ENCODE data around the gene HS3ST2.

DNA sequence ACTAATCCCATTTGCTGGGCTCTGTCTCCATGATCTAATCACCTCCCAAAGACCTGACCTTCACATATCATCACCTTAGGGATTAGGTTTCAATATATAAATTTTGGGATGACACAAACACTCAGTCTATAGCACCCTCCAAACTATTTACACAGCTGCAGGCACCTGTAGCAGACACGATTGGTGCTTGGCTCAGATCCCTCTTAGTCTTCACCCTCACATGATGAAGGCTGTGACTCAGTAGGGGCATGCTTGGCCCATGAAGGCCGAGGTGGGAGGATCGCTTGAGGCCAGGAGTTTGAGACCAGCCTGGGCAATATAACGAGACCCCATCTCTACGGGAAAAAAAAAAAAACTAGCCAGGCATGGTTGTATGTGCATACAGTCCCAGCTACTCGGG lies 73.5 kb downstream of the HS3ST2 start:
- TF ChIP-seq, protein P1, sequence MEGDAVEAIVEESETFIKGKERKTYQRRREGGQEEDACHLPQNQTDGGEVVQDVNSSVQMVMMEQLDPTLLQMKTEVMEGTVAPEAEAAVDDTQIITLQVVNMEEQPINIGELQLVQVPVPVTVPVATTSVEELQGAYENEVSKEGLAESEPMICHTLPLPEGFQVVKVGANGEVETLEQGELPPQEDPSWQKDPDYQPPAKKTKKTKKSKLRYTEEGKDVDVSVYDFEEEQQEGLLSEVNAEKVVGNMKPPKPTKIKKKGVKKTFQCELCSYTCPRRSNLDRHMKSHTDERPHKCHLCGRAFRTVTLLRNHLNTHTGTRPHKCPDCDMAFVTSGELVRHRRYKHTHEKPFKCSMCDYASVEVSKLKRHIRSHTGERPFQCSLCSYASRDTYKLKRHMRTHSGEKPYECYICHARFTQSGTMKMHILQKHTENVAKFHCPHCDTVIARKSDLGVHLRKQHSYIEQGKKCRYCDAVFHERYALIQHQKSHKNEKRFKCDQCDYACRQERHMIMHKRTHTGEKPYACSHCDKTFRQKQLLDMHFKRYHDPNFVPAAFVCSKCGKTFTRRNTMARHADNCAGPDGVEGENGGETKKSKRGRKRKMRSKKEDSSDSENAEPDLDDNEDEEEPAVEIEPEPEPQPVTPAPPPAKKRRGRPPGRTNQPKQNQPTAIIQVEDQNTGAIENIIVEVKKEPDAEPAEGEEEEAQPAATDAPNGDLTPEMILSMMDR (IDR thresholded peaks at IDR 0.05): no peak
- no peak for TF ChIP-seq POLR2A (IDR thresholded peaks at IDR 0.05)
